ENCODE results near the gene NEDD8. TPM values are rescaled to one million over a fixed set of nuclear protein-coding genes. Genes with fewer than 3 reads are reported as not detected.

Gene NEDD8
- total and polyA plus RNA-seq, 2 donors (not counting 1 experiment from before 2014, with no cell fraction given), result 86.7 to 98.5 TPM

GRCh38 chr14:24259282-24260025 lies 27.3 kb upstream of the NEDD8 start:
- Histone ChIP-seq H3K4me2 (replicated peaks; ENCODE audit: low read depth, low read length, poor library complexity, severe bottlenecking) (no peak overlapping the region), H3K4me3 (ENCODE audit: control extremely low read depth in 1 of 5, extremely low read depth in 1 of 5, insufficient read depth in 1 of 5, low read depth in 2 of 5, low read length in 4 of 5) (no peak overlapping the region), H3K9me3 (ENCODE audit: control extremely low read depth in 1 of 3, control insufficient read depth in 2 of 3, insufficient read depth in 1 of 3, low read length in 2 of 3) (no peaks in the 10 kb centered on the region), H3K4me1 (ENCODE audit: control insufficient read depth in 2 of 2, insufficient read depth in 2 of 2, low read length in 2 of 2) (no peaks in the 10 kb centered on the region), H3K27ac (ENCODE audit: low read length in 2 of 2) (no peak overlapping the region), H3K27me3 (replicated peaks in 1 of 4; ENCODE audit: control extremely low read depth in 1 of 4, control insufficient read depth in 3 of 4, insufficient read depth in 4 of 4, low read length in 3 of 4) (no peaks in the 10 kb centered on the region), H3K36me3 (replicated peaks in 1 of 2; ENCODE audit: control extremely low read depth in 1 of 2, control insufficient read depth in 1 of 2, extremely low read depth in 1 of 2, insufficient read depth in 2 of 2, low read length in 1 of 2) (peaks cover 0 to 14% of the 10 kb centered on the region in 2 experiments), H4K20me1 (ENCODE audit: control insufficient read depth, insufficient read depth, low read length, poor library complexity, severe bottlenecking) (no peaks in the 10 kb centered on the region), H3K79me2 (ENCODE audit: control insufficient read depth, insufficient read depth, low read length) (no peaks in the 10 kb centered on the region), H2AFZ (ENCODE audit: insufficient read depth, low read depth, low read length, poor library complexity, severe bottlenecking) (no peak overlapping the region), H3K9ac (ENCODE audit: low read length) (no peak overlapping the region)
- ATAC-seq (ENCODE audit: low read depth) (no peak), DNase-seq (no peak)
- Mint-ChIP-seq H3K9me3 (ENCODE audit: insufficient read depth) (no peaks in the 10 kb centered on the region), H3K4me3 (no peak overlapping the region), H3K27ac (no peak overlapping the region), H3K27me3 (no peaks in the 10 kb centered on the region), H3K4me1 (no peaks in the 10 kb centered on the region)
- CTCF ChIA-PET, result no interaction called here
- intact Hi-C loops (cut with micrococcal nuclease), result no loop called here
- 95% methylated on average over 16 of the region's 16 CpGs for WGBS (ENCODE audit: insufficient coverage)
- POLR2A ChIA-PET, result no interaction called here
- TF ChIP-seq EZH2 (IDR thresholded peaks at IDR 0.05; ENCODE audit: borderline replicate concordance, insufficient read depth, low read depth, low read length, poor library complexity, severe bottlenecking) (no peak), CTCF (IDR thresholded peaks at IDR 0.05) (no peak)

- no peak for DNase-seq
- Histone ChIP-seq H3K9ac (ENCODE audit: low read length) (no peak overlapping the region), H4K20me1 (ENCODE audit: control insufficient read depth, insufficient read depth, low read length, poor library complexity, severe bottlenecking) (no peaks in the 10 kb centered on the region), H2AFZ (ENCODE audit: insufficient read depth, low read depth, low read length, poor library complexity, severe bottlenecking) (no peak overlapping the region), H3K4me1 (ENCODE audit: control insufficient read depth in 2 of 2, insufficient read depth in 2 of 2, low read length in 2 of 2) (no peaks in the 10 kb centered on the region), H3K4me2 (replicated peaks; ENCODE audit: low read depth, low read length, poor library complexity, severe bottlenecking) (no peak overlapping the region), H3K36me3 (replicated peaks in 1 of 2; ENCODE audit: control extremely low read depth in 1 of 2, control insufficient read depth in 1 of 2, extremely low read depth in 1 of 2, insufficient read depth in 2 of 2, low read length in 1 of 2) (peaks cover 0 to 21% of the 10 kb centered on the region in 2 experiments), H3K4me3 (ENCODE audit: control extremely low read depth in 1 of 5, extremely low read depth in 1 of 5, insufficient read depth in 1 of 5, low read depth in 2 of 5, low read length in 4 of 5) (no peak overlapping the region), H3K9me3 (ENCODE audit: control extremely low read depth in 1 of 3, control insufficient read depth in 2 of 3, insufficient read depth in 1 of 3, low read length in 2 of 3) (no peaks in the 10 kb centered on the region), H3K27me3 (replicated peaks in 1 of 4; ENCODE audit: control extremely low read depth in 1 of 4, control insufficient read depth in 3 of 4, insufficient read depth in 4 of 4, low read length in 3 of 4) (no peaks in the 10 kb centered on the region), H3K27ac (ENCODE audit: low read length in 2 of 2) (no peak overlapping the region), H3K79me2 (ENCODE audit: control insufficient read depth, insufficient read depth, low read length) (no peaks in the 10 kb centered on the region)
- POLR2A ChIA-PET, result interaction anchor here (0.6 kb wide), 1 partner anchor 24 kb away, joined by 5 read pairs; no protein-coding TSS in a partner anchor
- CTCF ChIA-PET, result no interaction called here
- 96% methylated on average over 18 of the region's 18 CpGs for WGBS (ENCODE audit: insufficient coverage)
- H3K4me3 Mint-ChIP-seq, result no peak overlapping the region
- H3K9me3 Mint-ChIP-seq (ENCODE audit: insufficient read depth), result no peaks in the 10 kb centered on the region
- no peak for ATAC-seq (ENCODE audit: low read depth)
- TF ChIP-seq CTCF (IDR thresholded peaks at IDR 0.05), result no peak
- TF ChIP-seq EZH2 (IDR thresholded peaks at IDR 0.05; ENCODE audit: borderline replicate concordance, insufficient read depth, low read depth, low read length, poor library complexity, severe bottlenecking), result no peak
- no peaks in the 10 kb centered on the region for H3K4me1 Mint-ChIP-seq
- H3K27me3 Mint-ChIP-seq, result no peaks in the 10 kb centered on the region
- intact Hi-C loops (cut with micrococcal nuclease), result no loop called here
- no peak overlapping the region for H3K27ac Mint-ChIP-seq
Observed at GRCh38 chr14:24258548-24259265, 26.5 kb upstream of the NEDD8 start.
